NT2/D1 (cell line): Measurements from ENCODE around the gene LGALS9.
"Not testable (repeated sequence)": the region's sequence is repeated elsewhere in the genome, so short reads cannot be mapped to it uniquely, and the experiment has no call there.

ENCODE experiments used
- DNase-seq: peaks from one replicate; pipeline ENCODE4 v3.0.0-alpha.2; 2011; ENCODE audit warnings: low read depth, low spot score
- H3K27me3 ChIP-seq: 2 replicates; pipeline ENCODE4 v1.6.0; 2011; ENCODE audit warnings: mild to moderate bottlenecking; ENCODE audit not compliant: insufficient read length, insufficient read depth
- H3K36me3 ChIP-seq: 2 replicates; pipeline ENCODE4 v1.6.1; 2011; ENCODE audit warnings: mild to moderate bottlenecking, low read length, mixed read lengths; ENCODE audit not compliant: insufficient read depth, insufficient read length
- H3K4me1 ChIP-seq: 2 replicates; pipeline ENCODE4 v1.5.1; 2011; ENCODE audit not compliant: insufficient read depth, insufficient read length
- H3K4me3 ChIP-seq: 2 replicates; pipeline ENCODE4 v1.5.1; 2011; ENCODE audit warnings: low read depth; ENCODE audit not compliant: insufficient read length
- H3K9ac ChIP-seq: 2 replicates; pipeline ENCODE4 v1.6.0; 2011; ENCODE audit warnings: low read depth; ENCODE audit not compliant: insufficient read length
- H3K9me3 ChIP-seq: 2 replicates; pipeline ENCODE4 v1.5.1; 2011; ENCODE audit warnings: mild to moderate bottlenecking, low read length; ENCODE audit not compliant: insufficient read depth
- SUZ12 ChIP-seq: IDR thresholded peaks from 2 replicates; pipeline ENCODE4 v1.6.1; 2011; ENCODE audit not compliant: insufficient read length, insufficient read depth; ENCODE audit errors: extremely low read depth
- YY1 ChIP-seq: IDR thresholded peaks from 2 replicates; pipeline ENCODE4 v1.6.1; 2011; ENCODE audit not compliant: insufficient read length, insufficient read depth
- ZNF274 ChIP-seq: IDR thresholded peaks from 2 replicates; pipeline ENCODE4 v1.6.1; 2011; ENCODE audit warnings: mild to moderate bottlenecking, low read depth, low read length

Gene LGALS9

GRCh38 chr17:27651411-27652345 lies 20.7 kb downstream of the LGALS9 start:
- TF ChIP-seq SUZ12 (no peak), ZNF274 (no peak), YY1 (no peak)
- Histone ChIP-seq H3K27me3 (no peaks in the 10 kb centered on the region), H3K9ac (no peak overlapping the region), H3K9me3 (no peaks in the 10 kb centered on the region), H3K4me1 (peaks cover 8% of the 10 kb centered on the region), H3K36me3 (no peaks in the 10 kb centered on the region), H3K4me3 (no peak overlapping the region)
- peak; percentile 8 for DNase-seq

GRCh38 chr17:27653449-27653971 lies 22.5 kb downstream of the LGALS9 start:
- H3K36me3 ChIP-seq, H3K27me3 ChIP-seq, DNase-seq, H3K4me1 ChIP-seq, H3K4me3 ChIP-seq, H3K9ac ChIP-seq, H3K9me3 ChIP-seq: not testable (repeated sequence)

- no peak for DNase-seq
- H3K4me3 ChIP-seq, result no peak overlapping the region
- H3K36me3 ChIP-seq, result no peaks in the 10 kb centered on the region
- H3K9ac ChIP-seq, result no peak overlapping the region
- no peaks in the 10 kb centered on the region for H3K9me3 ChIP-seq
- peaks cover 7% of the 10 kb centered on the region for H3K4me1 ChIP-seq
- TF ChIP-seq SUZ12 (no peak), YY1 (no peak), ZNF274 (no peak)
- no peaks in the 10 kb centered on the region for H3K27me3 ChIP-seq
Measured at GRCh38 chr17:27654136-27654535, 23.1 kb downstream of the LGALS9 start.

- Histone ChIP-seq H3K27me3 (no peaks in the 10 kb centered on the region), H3K36me3 (no peaks in the 10 kb centered on the region), H3K9ac (no peak overlapping the region), H3K4me3 (no peak overlapping the region), H3K9me3 (no peaks in the 10 kb centered on the region), H3K4me1 (peaks cover 7% of the 10 kb centered on the region)
- DNase-seq, result peak; percentile 68
- TF ChIP-seq SUZ12, result no peak
- TF ChIP-seq YY1, result no peak
Measured at GRCh38 chr17:27654654-27655524, 23.9 kb downstream of the LGALS9 start.

GRCh38 chr17:27655525-27656111 lies 24.6 kb downstream of the LGALS9 start:
- not testable (repeated sequence) for H3K9me3 ChIP-seq, H3K36me3 ChIP-seq, DNase-seq, H3K4me1 ChIP-seq, H3K4me3 ChIP-seq, H3K9ac ChIP-seq, H3K27me3 ChIP-seq

- not testable (repeated sequence) for H3K9ac ChIP-seq, DNase-seq, H3K4me3 ChIP-seq, H3K4me1 ChIP-seq, H3K9me3 ChIP-seq, H3K27me3 ChIP-seq, H3K36me3 ChIP-seq
Measured at GRCh38 chr17:27656620-27657019, 25.6 kb downstream of the LGALS9 start.

DNA sequence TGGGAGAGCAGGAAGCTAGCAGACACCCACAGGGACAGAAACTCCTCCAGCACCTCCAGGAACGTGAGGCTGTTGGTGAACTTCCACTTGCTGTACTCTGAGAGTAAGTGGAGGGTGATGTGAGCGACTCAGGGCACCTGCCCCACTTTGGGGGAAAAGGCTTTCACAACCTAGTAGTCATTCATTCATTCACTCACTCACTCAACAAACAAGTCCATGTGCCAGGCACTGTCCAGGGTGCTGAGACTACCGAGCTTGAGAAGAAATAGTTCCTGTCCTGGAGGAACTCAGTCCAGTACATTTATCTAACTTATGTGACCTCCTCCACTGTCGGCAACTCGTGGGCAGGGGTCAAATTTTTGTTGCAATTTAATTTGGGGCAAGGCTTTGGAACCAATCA lies 26.6 kb downstream of the LGALS9 start:
- H3K9ac ChIP-seq, result no peak overlapping the region
- no peaks in the 10 kb centered on the region for H3K9me3 ChIP-seq
- H3K36me3 ChIP-seq, result no peaks in the 10 kb centered on the region
- TF ChIP-seq YY1 (no peak), SUZ12 (no peak), ZNF274 (no peak)
- H3K4me3 ChIP-seq, result no peak overlapping the region
- peaks cover 5% of the 10 kb centered on the region for H3K4me1 ChIP-seq
- no peaks in the 10 kb centered on the region for H3K27me3 ChIP-seq
- DNase-seq, result no peak
